Pons (tissue), 1 donor: Measurements from ENCODE around the gene EED.
A peak's percentile ranks its signal among the peaks of the same experiment; 100 is the strongest.

Experiments
- DNase-seq: peaks from one replicate; pipeline ENCODE4 v3.0.0-alpha.2; 2016; ENCODE audit warnings: low spot score

Gene EED, protein sequence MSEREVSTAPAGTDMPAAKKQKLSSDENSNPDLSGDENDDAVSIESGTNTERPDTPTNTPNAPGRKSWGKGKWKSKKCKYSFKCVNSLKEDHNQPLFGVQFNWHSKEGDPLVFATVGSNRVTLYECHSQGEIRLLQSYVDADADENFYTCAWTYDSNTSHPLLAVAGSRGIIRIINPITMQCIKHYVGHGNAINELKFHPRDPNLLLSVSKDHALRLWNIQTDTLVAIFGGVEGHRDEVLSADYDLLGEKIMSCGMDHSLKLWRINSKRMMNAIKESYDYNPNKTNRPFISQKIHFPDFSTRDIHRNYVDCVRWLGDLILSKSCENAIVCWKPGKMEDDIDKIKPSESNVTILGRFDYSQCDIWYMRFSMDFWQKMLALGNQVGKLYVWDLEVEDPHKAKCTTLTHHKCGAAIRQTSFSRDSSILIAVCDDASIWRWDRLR

DNA sequence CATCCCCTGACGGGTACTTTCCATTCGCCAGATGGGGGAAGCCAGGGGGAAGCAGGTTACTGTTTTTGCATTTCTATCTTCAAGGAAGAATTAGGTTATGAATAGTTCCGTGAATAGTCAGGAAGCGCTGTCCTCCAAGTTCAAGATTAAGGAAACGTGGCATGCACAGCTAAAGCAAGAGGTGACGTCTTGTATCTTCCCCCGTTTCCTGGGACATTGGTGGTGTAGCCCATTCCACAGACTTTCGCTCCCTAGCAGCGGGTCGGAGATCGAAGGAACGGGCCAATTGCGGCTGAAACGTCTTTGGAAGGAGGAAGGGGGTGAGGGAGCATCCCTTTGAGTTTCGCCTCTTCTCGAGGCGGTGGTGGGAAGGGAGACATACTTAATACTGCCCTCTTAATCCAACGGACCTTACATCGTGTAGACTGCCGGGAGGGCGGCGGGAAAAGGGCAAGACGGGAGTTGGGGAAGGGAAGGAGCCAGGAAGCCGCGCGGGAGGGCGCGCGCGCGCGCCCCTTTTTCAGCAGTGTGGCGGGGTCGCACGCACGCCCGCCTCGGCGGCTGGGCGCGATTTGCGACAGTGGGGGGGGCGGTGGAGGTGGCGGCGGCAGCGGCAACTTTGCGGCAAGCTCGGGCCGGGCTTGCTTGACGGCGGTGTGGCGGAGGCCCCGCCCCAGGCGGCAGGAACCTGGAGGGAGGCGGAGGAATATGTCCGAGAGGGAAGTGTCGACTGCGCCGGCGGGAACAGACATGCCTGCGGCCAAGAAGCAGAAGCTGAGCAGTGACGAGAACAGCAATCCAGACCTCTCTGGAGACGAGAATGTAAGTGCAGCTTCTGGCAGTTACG, at the start of gene EED:
Gene EED, plus strand, starts transcription at position 232 of the 847 bp plus-strand sequence. Its CDS starts 477 bp downstream, at position 709.
- DNase-seq: peak; percentile 92

DNA sequence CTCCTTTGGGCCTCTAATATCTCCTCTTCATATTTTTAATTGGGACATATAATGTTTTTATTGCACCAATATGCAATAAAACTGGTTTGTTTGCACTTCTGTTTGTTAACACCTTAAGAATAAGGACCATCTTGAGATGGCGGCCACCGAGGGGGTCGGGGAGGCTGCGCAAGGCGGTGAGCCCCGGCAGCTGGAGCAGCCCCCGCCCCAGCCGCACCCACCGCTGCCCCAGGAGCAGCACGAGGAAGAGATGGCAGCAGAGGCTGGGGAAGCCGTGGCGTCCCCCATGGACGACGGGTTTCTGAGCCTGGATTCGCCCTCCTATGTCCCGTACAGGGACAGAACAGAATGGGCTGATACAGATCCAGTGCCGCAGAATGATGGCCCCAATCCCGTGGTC, 49.6 kb upstream of the EED start:
- DNase-seq: no peak

DNA sequence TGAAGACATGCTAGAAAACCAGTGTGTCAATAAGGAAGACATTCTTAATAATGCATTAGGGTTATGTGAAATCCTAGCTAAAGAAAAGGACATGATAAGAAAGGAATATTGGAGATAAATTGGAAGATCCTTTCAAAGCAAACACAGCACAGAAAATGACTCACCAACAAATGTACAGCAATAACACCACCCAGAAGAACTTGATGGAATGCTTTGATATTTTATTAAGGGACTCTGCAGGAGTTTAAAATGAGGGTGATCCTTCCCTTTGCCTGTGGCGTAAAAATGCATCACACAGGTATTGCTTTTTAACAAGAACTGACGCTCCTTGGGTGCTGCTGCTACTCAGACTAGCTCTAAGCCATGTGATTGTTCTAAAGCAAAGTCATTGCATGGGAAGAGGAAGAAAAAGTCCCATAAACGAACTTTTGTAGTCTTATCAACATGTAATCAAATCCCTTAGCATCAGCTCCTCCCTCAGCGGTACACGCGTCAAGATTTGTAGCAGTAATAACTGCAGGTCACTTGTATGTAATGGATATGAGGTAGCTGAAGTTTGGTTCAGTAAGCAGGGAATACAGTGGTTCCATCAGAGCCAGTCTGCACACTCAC, 48.4 kb upstream of the EED start:
- DNase-seq: no peak

DNA sequence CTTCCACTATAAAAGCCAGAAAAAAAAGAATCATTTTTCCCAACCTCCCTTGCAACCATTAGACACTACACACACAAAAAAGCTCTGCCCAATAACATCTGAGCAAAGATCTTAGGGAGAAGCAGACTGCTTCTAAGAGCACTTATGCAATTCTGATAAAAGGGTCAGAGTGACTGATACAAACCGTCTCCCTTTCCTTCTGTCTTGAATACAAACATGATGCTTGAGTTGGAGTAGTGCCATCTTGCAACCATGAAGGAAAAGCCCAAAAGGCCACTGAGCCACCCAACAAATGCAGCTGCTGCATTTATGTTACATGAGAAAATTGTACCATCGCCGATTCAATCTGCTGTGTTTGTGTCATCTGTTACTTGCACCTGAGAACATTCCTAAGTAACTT, 47.6 kb upstream of the EED start:
- no peak for DNase-seq

DNA sequence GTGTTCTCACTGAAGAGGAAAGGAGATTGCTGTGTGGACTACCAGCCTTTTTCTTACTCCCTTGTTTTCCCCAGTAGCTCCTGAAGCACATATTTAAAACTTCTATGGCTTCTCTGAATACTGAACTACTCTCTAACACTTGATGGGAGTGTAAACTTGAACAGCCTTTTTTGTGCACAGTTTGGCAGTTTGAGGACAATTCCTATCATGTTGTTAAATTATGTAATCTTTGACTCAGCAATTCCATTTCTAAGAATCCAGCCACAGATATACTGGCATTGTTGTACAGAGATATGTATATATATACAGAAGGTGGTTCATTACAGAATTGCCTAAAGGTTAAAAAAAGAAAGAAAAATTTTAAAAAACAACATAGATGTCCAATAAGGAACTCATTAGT, 47.1 kb upstream of the EED start:
- DNase-seq: no peak

DNA sequence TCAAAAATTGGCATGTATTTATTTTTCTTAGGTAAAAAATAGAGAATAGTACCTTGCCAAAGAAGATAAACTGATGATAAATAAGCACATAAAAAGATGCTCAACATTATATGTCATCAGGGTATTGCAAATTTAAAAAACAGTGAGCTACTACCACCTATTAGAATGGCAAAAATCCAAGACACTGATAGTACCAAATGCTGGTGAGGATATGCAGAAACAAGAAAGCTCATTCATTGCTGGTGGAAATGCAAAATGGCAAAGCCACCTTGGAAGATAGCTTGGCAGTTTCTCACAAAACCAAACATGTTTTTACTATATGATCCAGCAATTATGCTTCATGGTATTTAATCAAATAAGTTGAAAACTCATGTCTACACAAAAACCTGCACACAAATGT, 46.4 kb upstream of the EED start:
- no peak for DNase-seq

DNA sequence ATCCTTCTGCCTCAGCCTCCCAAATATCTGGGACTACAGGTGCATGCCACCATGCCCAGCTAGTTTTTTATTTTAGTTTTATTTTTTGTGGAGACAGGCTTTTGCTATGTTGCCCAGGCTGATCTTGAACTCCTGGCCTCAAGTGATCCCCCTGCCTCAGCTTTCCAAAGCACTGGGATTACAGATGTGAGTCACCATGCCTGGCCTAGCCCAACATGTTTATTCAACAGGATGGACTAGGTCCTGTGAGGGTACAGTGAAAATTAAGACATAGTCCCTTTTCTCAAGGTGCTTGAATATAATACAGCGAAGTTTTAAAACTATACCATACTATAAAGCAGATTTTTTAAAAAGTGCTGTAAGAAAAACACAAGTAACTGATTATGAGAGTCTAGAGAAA, 45.2 kb upstream of the EED start:
- DNase-seq: no peak

DNA sequence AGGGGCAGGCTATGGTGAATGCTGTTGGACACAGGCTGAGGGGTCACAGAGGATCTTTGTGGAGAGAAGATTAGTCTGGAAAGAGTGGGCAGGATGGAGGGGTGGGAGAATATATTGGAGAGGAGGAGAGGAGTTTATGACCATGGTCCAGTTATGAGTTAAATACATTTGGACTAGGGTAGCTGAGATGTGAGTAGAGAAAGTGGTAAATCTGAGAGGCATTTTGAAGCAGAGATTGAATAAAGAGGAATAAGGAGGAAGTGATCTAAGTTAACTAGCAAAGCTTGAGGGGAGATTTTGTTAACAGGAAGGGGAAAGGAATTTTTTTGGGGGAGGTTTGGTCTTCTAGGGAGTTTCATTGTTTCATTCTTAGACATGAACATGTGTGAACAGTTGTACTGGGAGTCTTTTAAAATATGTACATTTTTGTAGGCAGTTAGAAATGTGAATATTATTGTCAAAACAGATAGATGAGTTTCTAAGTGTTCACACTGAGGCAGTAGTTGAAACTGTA, 43.1 kb upstream of the EED start:
- no peak for DNase-seq

DNA sequence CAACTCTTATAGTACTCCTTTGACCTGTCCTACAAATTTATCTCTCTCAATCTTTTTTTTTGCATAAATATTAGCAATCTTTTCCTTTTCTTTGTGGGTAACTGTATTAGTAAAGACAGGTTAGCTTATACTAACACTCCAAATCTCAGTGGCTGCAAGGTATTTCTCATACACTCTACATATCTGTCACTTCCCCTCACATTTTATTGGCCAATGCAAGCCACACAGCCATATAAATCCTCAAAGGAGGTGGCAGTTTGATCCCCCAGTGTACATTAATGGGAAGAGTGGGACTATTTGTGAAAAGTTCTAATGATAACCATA, 42.6 kb upstream of the EED start:
- DNase-seq: no peak

DNA sequence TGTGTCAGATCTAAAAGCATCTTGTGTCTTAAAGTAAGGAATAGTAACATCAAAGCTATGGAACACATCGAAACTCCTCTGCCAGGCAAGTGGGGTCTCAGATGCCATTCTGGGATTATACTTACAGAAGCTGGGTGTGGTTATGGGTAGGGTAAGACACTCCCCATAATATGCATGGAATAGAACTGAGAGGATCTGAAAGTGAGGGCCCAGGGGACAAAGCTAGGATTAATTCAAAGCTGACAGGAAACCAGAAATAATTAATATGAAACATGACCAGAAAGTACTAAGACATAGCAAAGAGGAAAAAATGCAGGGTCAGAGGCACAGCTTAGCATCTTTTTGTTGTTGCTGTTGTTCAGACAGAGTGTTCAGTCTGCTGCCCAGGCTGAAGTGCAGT, 40.2 kb upstream of the EED start:
- no peak for DNase-seq

DNA sequence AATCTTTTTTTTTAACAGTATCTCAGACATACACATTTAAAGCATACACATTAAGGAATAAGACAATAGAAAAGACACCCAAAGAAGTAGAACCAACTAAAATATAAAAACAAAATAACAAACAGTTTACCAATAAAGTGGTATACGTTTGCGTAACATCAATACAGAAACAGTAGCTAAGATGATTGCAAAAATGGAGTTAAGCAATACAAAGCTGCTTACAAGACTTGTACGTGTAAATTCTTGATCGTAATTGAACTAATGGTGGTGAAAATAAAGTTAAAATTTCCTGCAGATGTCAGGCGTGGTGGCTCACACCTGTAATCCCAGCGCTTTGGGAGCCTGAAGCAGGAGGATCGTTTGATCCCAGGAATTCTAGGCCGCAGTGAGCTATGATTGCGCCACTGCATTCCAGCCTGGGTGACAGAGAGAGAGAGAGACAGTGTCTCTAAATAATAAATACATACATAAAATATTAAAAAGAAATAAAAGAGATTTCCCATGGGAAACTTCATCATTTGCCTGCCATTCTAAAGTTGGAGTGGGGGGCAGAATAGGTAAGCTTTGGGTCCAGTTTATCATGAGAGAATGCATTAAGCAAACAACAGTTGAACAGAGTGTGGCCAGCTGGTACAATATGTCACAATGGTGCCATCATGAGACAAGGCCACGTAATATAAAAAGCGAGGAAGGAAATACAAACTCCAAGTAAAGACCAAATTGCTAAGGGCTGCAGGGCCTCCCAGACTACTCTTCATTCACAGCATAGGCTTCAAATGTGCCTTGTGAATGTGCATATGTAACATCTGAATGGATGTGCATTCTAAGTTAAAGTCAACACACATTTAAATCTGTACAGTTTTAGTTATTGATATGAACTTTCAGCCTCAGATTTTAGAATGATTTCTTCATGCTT, 38.9 kb upstream of the EED start:
- DNase-seq: peak; percentile 79

DNA sequence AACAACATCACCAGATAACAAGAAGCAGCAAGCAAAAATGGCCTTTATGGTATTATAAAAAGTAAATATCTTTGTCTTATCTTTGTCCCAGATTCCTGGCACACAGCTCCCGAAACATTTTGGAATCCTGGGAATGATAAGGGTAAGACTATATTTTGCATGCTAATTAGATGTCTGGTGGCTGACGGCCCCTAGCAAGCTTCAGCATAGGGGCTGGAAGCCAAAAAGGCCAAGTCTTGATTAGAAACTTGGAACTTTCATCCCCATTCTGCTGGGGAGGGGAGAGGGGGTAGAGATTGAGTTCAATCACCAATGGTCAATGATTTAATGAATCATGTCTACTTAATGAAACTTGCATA, 38.2 kb upstream of the EED start:
- no peak for DNase-seq

DNA sequence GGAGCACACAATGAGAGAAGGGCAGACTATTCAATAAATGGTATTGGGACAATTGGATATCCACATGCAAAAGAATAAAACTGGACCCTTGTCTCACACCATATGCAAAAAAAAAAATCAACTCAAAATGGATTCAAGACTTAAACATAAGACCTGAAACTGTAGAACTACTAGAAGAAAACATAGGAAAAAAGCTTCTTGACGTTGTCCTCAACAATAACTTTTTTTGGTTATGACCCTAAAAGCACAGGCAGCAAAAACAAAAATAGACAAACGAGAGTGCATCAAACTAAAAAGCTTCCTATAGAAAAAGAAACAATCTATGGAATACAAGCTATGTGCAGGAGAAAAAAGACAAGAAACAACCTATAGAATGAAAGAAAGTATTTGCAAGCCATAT, 37.1 kb upstream of the EED start:
- no peak for DNase-seq

DNA sequence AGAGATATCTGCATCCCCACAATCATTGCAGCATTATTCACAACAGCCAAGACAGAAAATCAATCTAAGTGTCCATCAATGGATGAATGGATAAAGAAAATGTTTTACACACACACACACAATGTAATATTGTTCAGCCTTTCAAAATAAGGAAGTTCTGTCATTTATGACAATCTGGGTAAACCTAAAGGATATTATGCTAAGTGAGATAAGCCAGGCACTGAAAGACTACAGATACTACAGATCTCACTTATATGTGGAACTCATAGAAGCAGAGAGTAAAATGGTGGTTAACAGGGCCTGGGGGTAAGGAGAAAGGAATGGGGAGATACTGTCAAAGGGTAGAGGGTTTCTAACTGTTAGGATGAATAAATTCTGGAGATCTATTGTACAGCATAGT, 36.0 kb upstream of the EED start:
- no peak for DNase-seq

DNA sequence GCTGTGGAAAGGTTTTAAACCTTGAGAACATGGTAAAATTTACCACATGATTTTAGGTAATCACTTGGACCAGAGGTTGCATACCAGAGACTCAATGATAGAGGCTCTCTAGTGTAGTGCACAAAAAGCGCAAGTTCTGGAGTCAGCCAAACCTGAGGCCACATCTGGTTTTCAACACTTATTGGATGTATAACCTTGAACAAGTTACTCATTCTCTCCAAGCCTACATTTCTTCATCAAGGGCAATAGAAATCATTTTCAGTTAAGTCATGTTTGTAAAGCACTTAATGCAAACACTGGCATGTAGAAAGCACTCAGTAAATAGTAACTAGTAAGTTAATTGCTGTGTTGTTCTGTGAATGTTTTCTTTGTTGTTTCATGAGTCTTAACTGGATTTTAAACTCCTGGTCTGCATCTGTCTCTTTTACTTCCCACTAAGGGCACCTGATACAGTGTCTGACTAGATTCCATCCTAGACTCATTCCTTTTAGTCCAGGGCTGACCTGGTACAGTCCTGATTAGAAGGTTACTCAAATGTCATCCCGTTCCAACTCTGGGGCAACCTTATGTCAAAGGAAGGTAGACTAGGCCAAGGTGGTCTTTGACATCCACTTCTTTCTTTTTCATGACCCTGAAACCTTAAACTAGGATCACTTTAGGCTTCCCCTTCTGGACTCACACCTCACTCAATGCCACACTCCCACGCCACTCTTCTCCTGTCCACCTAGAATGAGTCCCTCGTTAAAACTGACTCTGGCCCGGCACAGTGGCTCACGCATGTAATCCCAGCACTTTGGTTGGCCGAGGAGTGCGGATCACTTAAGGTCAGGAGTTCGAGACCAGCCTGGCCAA, 34.5 kb upstream of the EED start:
- DNase-seq: no peak

DNA sequence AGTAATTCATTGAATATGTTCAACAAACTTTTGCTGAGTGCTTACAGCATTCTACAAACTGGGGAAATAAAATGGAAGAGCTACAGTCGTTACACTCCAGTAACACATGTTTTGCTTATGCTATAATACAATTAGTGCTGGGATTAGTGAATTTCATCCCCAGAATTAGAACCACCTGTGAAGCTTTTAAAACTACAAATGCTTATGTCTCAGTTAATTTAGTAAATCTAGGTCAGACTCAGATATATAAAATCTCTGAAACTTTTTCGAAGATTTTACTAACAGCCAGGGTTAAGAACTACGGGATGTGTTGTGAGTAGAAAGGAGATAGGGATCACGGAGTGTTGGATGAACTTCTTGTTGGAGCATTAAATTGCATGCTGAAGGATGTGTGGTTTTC, 33.7 kb upstream of the EED start:
- DNase-seq: no peak

DNA sequence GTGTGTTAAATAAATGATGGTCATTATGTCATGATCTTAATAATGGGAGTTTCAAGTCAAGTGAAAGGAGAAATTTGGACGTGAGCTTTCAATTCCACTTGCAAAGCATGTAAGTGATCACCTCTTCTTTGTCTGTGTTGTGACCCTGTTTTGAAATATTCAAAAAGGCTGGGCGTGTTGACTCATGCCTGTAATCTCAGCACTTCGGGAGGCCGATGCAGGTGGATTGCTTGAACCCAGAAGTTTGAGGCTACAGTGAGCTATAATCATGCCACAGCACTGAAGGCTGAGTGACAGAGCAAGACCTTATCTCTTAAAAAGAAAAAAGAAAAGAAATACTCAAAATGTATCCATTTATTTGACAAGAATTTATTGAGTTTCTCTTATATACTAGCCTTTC, 32.9 kb upstream of the EED start:
- DNase-seq: no peak

DNA sequence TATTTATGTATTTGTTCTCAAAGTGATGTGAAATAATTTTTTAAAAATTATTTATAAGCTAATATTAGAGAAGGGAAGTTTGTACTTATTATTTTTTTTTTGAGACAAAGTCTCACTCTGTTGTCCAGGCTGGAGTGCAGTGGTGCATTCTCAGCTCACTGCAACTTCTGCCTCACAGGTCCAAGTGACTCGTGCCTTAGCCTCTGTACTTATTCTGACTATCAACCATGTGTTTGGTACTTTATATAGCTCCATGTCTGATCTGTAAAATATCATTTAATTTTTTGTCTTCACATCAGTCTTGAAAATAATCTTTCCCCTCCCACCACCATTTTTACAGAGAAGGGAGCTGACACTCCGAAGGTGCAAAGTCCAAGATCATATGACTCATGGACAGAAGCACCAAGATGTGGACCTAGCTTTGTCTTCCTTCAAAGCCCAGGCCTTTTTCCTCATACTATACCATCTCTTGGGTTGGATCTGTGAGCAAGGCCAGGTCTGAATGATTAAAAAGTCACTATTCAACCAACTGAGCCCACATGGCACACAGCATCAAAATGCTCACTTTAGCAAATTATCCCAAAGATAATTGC, 32.4 kb upstream of the EED start:
- DNase-seq: no peak

DNA sequence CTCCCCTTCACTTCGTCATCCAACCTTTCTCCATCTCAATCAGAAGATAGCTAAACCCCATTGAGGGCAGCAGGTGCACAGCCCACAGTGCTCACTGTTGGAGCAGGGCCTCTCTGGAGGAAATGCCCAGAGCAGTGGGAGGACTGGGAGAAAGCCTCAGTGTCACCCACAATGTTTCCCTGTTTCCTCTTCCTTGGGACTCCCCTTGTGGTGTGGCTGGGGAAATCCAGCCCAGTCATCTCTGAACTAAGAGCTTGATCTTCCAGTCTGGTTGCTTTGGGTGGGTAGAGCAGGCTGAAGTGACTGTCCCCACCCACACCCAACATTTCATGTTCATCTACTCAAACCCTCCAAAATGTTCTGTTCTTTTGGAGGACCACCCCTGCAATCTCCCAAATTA, 29.8 kb upstream of the EED start:
- DNase-seq: no peak
